DOHH2 (cell line): Measurements from ENCODE around the gene CAPN15.

Experiments
- H3F3A ChIP-seq: fragments of 200-600 bp; sonication (generic), shearing (Covaris generic); 2 replicates; pipeline ENCODE4 v1.6.0; 2016; ENCODE audit warnings: antibody characterized with exemption, mild to moderate bottlenecking; ENCODE audit not compliant: control insufficient read depth, insufficient read depth
- H3K27ac ChIP-seq: fragments of 200-600 bp; sonication (generic); 2 replicates; pipeline ENCODE4 v1.5.1; 2014; ENCODE audit warnings: low read depth, mild to moderate bottlenecking, low read length, moderate library complexity
- H3K27me3 ChIP-seq: fragments of 200-600 bp; sonication (generic); 2 replicates; pipeline ENCODE4 v1.6.1; 2014; ENCODE audit warnings: mild to moderate bottlenecking, low read length, mixed read lengths; ENCODE audit not compliant: control insufficient read depth
- H3K36me3 ChIP-seq: fragments of 200-600 bp; sonication (generic); 2 replicates; pipeline ENCODE4 v1.6.1; 2014; ENCODE audit warnings: mild to moderate bottlenecking, low read length, moderate library complexity, mixed read lengths; ENCODE audit not compliant: control insufficient read depth
- H3K4me1 ChIP-seq: fragments of 200-600 bp; sonication (generic); 2 replicates; pipeline ENCODE4 v1.6.1; 2014; ENCODE audit warnings: mild to moderate bottlenecking, low read length, mixed read lengths; ENCODE audit not compliant: control insufficient read depth
- H3K4me2 ChIP-seq: fragments of 200-600 bp; sonication (generic); 2 replicates; pipeline ENCODE4 v1.6.0; 2014; ENCODE audit warnings: mild to moderate bottlenecking, low read length, moderate library complexity
- H3K4me3 ChIP-seq: fragments of 200-600 bp; sonication (generic); 2 replicates; pipeline ENCODE4 v1.5.1; 2014; ENCODE audit warnings: mild to moderate bottlenecking, low read length, mixed read lengths
- H3K79me2 ChIP-seq: fragments of 200-600 bp; sonication (generic); 2 replicates; pipeline ENCODE4 v1.6.1; 2014; ENCODE audit warnings: mild to moderate bottlenecking, low read length, mixed read lengths; ENCODE audit not compliant: control insufficient read depth
- H3K9me2 ChIP-seq: fragments of 200-600 bp; sonication (generic); replicated peaks from 2 replicates; pipeline ENCODE4 v1.6.1; 2014; ENCODE audit warnings: mild to moderate bottlenecking, low read length, mixed read lengths; ENCODE audit not compliant: control insufficient read depth
- H3K9me3 ChIP-seq: fragments of 200-600 bp; sonication (generic); 2 replicates; pipeline ENCODE4 v1.6.1; 2014; ENCODE audit warnings: antibody characterized with exemption, low read length, mixed read lengths; ENCODE audit not compliant: control insufficient read depth, insufficient read depth
- H4K20me1 ChIP-seq: fragments of 200-600 bp; sonication (generic); 2 replicates; pipeline ENCODE4 v1.6.0; 2014; ENCODE audit warnings: low read depth, mild to moderate bottlenecking, antibody characterized with exemption, low read length, moderate library complexity; ENCODE audit not compliant: control insufficient read depth, insufficient read depth
- CTCF ChIP-seq: fragments of 200-600 bp; sonication (generic); IDR thresholded peaks from one replicate; pipeline ENCODE4 v1.5.1; 2014; ENCODE audit warnings: antibody characterized with exemption, mild to moderate bottlenecking, low read depth, low read length; ENCODE audit not compliant: poor library complexity, severe bottlenecking
- EZH2phosphoT487 ChIP-seq: fragments of 200-600 bp; sonication (generic); IDR thresholded peaks from 2 replicates; pipeline ENCODE4 v1.6.1; 2017; ENCODE audit warnings: borderline replicate concordance, mild to moderate bottlenecking, antibody characterized with exemption, low read length, moderate library complexity, mixed read lengths

CAPN15 gene

DNA sequence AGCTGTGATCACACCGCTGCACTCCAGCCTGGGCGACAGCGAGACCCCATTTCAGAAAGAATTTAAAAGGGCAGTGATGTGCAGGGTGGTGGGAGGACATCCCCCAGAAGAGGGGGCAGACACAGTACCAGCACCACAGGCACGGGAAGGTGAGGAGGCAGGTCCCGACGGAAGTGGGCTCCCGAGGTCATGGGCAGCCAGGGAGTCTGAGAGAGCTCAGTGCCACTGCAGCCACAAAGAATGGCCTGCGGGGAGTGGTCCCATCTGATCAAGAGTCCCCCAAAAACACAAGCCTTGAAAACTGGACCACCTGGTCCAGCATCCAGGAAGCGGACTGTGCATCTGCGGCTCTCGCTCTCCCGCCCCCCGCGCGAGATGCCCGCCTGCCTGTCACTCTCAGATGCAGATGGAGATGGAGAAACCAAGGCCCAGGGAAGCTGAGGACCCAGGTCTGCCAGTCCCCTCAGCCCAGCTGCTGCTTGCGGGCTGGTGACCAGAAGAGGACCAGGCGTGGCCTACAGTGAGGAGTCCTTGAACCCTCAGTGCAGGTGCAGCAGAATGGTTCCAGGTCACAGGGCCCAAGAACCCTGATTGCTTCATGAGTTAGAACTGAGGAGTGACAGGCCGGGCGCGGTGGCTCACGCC lies 4.3 kb upstream of the CAPN15 start:
- Histone ChIP-seq H3K27ac (no peak overlapping the region), H4K20me1 (no peaks in the 10 kb centered on the region; the same call in 1 of the 2 replicates)

GRCh38 chr16:524274-525040 lies 3.1 kb upstream of the CAPN15 start:
- no peak overlapping the region; the same call in 1 of the 2 replicates for H3K4me2 ChIP-seq
- peaks cover 3% of the 10 kb centered on the region for H4K20me1 ChIP-seq
- H3K27ac ChIP-seq = no peak overlapping the region
- H3K79me2 ChIP-seq = peaks cover 48% of the 10 kb centered on the region
- TF ChIP-seq CTCF (no peak), EZH2phosphoT487 (no peak)
- H3K27me3 ChIP-seq = no peaks in the 10 kb centered on the region
- H3K4me1 ChIP-seq = peaks cover 33% of the 10 kb centered on the region
- no peak overlapping the region; the same call in 1 of the 2 replicates for H3K4me3 ChIP-seq
- no peaks in the 10 kb centered on the region for H3K9me3 ChIP-seq
- no peaks in the 10 kb centered on the region for H3K9me2 ChIP-seq
- H3K36me3 ChIP-seq = peaks cover 22% of the 10 kb centered on the region
- peaks cover 5% of the 10 kb centered on the region for H3F3A ChIP-seq

More for the DNA sequence above, 4.3 kb upstream of the CAPN15 start:
- H3K9me2 ChIP-seq = no peaks in the 10 kb centered on the region
- peaks cover 14% of the 10 kb centered on the region for H3K36me3 ChIP-seq
- H3K4me3 ChIP-seq = no peak overlapping the region
- peaks cover 5% of the 10 kb centered on the region for H3F3A ChIP-seq
- TF ChIP-seq CTCF = no peak
- TF ChIP-seq EZH2phosphoT487 = no peak
- H3K4me2 ChIP-seq = no peak overlapping the region
- H3K4me1 ChIP-seq = peaks cover 25% of the 10 kb centered on the region
- H3K79me2 ChIP-seq = peaks cover 35% of the 10 kb centered on the region
- H3K27me3 ChIP-seq = no peaks in the 10 kb centered on the region
- no peaks in the 10 kb centered on the region for H3K9me3 ChIP-seq

DNA sequence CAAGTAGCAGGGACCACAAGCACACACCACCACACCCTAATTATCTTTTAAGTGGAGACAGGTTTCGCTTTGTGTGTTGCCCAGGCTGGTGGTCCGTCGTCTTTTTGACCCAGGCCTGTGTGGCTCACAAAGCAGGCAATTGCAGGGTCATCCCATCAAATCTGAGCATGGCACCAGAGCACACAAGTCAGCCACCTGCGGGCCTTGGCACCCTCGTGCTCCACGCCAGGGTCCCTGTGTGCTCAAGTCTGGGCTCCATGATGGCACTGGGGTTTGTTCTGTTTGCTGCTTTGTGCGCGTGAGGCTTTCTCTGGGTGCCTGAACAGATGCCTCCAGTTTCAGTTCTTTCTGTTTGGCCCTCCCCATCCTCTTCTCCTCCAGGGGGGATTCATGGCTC lies 2.4 kb upstream of the CAPN15 start:
- TF ChIP-seq CTCF (no peak), EZH2phosphoT487 (no peak)

More for the DNA sequence above, 2.4 kb upstream of the CAPN15 start:
- H3K79me2 ChIP-seq = peaks cover 55% of the 10 kb centered on the region
- H3K9me3 ChIP-seq = no peaks in the 10 kb centered on the region
- no peaks in the 10 kb centered on the region for H3K27me3 ChIP-seq
- H3K27ac ChIP-seq = 0 out of 2 replicates have a peak overlapping the region, but pooled peaks have one; percentile 20
- H3K4me1 ChIP-seq = peaks cover 39% of the 10 kb centered on the region
- H3K4me2 ChIP-seq = peak overlapping the region; percentile 81
- no peaks in the 10 kb centered on the region for H3K9me2 ChIP-seq
- peak overlapping the region; percentile 78 for H3K4me3 ChIP-seq
- H4K20me1 ChIP-seq = peaks cover 10% of the 10 kb centered on the region
- peaks cover 5% of the 10 kb centered on the region for H3F3A ChIP-seq
- peaks cover 28% of the 10 kb centered on the region for H3K36me3 ChIP-seq
